ENCODE results near the gene KLK10. TPM values are rescaled to one million over a fixed set of nuclear protein-coding genes. Genes with fewer than 3 reads are reported as not detected.

Gene KLK10
- polyA plus RNA-seq, 1 donor (not counting 4 experiments of a cell fraction or from before 2014, with no cell fraction given), result 56.3 TPM

DNA sequence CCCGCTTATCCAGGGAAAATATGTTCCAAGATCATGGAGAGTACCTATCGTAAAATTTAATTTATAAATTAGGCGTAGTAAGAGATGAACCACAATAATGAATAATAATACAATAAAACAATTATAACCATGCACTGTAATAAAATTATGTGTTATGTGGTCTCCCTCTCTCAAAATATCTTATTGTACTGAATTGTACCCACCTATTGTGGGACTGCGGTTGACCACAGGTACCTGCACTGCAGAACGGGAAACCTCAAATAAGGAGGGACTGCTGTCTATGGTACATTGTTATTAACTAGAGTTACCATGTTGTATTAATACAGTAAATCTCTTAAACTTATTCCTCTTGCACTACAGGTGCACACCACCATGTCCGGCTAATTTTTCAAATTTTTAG is 20.6 kb upstream of the KLK10 start:
- dilution Hi-C loops (cut with MboI; ENCODE audit: extremely low pct_ligation_motif_present, low sequenced_read_pairs), result no loop called here
- no peaks in the 10 kb centered on the region for H3K36me3 ChIP-seq (ENCODE audit: control insufficient read depth in 2 of 2, extremely low read depth in 1 of 2, insufficient read depth in 2 of 2, low read length in 2 of 2)
- FAIRE-seq (no peak), DNase-seq (ENCODE audit: low read depth, low spot score) (no peak)
- no peaks in the 10 kb centered on the region for H3K9me1 ChIP-seq (ENCODE audit: control insufficient read depth, extremely low read depth, insufficient read depth, low read length)
- H3K9ac ChIP-seq (ENCODE audit: control insufficient read depth, extremely low read depth, insufficient read depth, low read length), result no peak overlapping the region
- no peak overlapping the region for H2AFZ ChIP-seq (ENCODE audit: control insufficient read depth, low read length)
- H3K4me2 ChIP-seq (ENCODE audit: control insufficient read depth, extremely low read depth, insufficient read depth, low read depth, low read length), result no peak overlapping the region
- no peaks in the 10 kb centered on the region for H3K79me2 ChIP-seq (ENCODE audit: control insufficient read depth, insufficient read depth, low read length)
- H4K20me1 ChIP-seq (ENCODE audit: control insufficient read depth, extremely low read depth, insufficient read depth, low read length), result no peaks in the 10 kb centered on the region
- H3K27me3 ChIP-seq (ENCODE audit: control insufficient read depth, extremely low read depth, insufficient read depth, low read length), result no peaks in the 10 kb centered on the region
- H3K4me3 ChIP-seq (ENCODE audit: control insufficient read depth in 2 of 3, extremely low read depth in 1 of 3, insufficient read depth in 2 of 3, low read depth in 1 of 3, low read length in 3 of 3), result no peak overlapping the region
- H3K4me1 ChIP-seq (ENCODE audit: control insufficient read depth, extremely low read depth, insufficient read depth, low read length), result peaks cover 2% of the 10 kb centered on the region
- no peak for TF ChIP-seq CTCF (optimal IDR thresholded peaks at IDR 0.05 in 1 of 3, IDR thresholded peaks at IDR 0.05 in 1 of 3, conservative IDR thresholded peaks at IDR 0.05 in 1 of 3; ENCODE audit: extremely low read depth in 1 of 3, insufficient read depth in 2 of 3, low read length in 3 of 3)
- TF ChIP-seq EZH2 (IDR thresholded peaks at IDR 0.05; ENCODE audit: low read length), result no peak
- H3K27ac ChIP-seq (ENCODE audit: control insufficient read depth, insufficient read depth, low read length), result no peak overlapping the region
- no peaks in the 10 kb centered on the region for H3K9me3 ChIP-seq (ENCODE audit: control insufficient read depth, low read depth, low read length)

GRCh38 chr19:51036519-51036918 is 17.0 kb upstream of the KLK10 start:
- Histone ChIP-seq H3K9ac (ENCODE audit: control insufficient read depth, extremely low read depth, insufficient read depth, low read length) (no peak overlapping the region), H3K79me2 (ENCODE audit: control insufficient read depth, insufficient read depth, low read length) (no peaks in the 10 kb centered on the region), H3K36me3 (ENCODE audit: control insufficient read depth in 2 of 2, extremely low read depth in 1 of 2, insufficient read depth in 2 of 2, low read length in 2 of 2) (no peaks in the 10 kb centered on the region), H3K9me1 (ENCODE audit: control insufficient read depth, extremely low read depth, insufficient read depth, low read length) (no peaks in the 10 kb centered on the region), H4K20me1 (ENCODE audit: control insufficient read depth, extremely low read depth, insufficient read depth, low read length) (no peaks in the 10 kb centered on the region), H3K27me3 (ENCODE audit: control insufficient read depth, extremely low read depth, insufficient read depth, low read length) (peaks cover 3% of the 10 kb centered on the region), H3K4me1 (ENCODE audit: control insufficient read depth, extremely low read depth, insufficient read depth, low read length) (peaks cover 2% of the 10 kb centered on the region), H3K27ac (ENCODE audit: control insufficient read depth, insufficient read depth, low read length) (no peak overlapping the region), H3K9me3 (ENCODE audit: control insufficient read depth, low read depth, low read length) (no peaks in the 10 kb centered on the region), H2AFZ (ENCODE audit: control insufficient read depth, low read length) (no peak overlapping the region), H3K4me3 (ENCODE audit: control insufficient read depth in 2 of 3, extremely low read depth in 1 of 3, insufficient read depth in 2 of 3, low read depth in 1 of 3, low read length in 3 of 3) (no peak overlapping the region), H3K4me2 (ENCODE audit: control insufficient read depth, extremely low read depth, insufficient read depth, low read depth, low read length) (no peak overlapping the region)
- DNase-seq (ENCODE audit: low read depth, low spot score), result no peak
- FAIRE-seq, result no peak
- TF ChIP-seq EZH2 (IDR thresholded peaks at IDR 0.05; ENCODE audit: low read length) (no peak), CTCF (optimal IDR thresholded peaks at IDR 0.05 in 1 of 3, IDR thresholded peaks at IDR 0.05 in 1 of 3, conservative IDR thresholded peaks at IDR 0.05 in 1 of 3; ENCODE audit: extremely low read depth in 1 of 3, insufficient read depth in 2 of 3, low read length in 3 of 3) (no peak)
- dilution Hi-C loops (cut with MboI; ENCODE audit: extremely low pct_ligation_motif_present, low sequenced_read_pairs), result no loop called here
